Upper lobe of left lung (tissue), 6 donors: ENCODE results near the gene CDH13. TPM values are rescaled to one million over a fixed set of nuclear protein-coding genes. Genes with fewer than 3 reads are reported as not detected.
A peak's percentile ranks its signal among the peaks of the same experiment; 100 is the strongest.

Experiments
- ATAC-seq, 2 donors: fragments of 200-7000 bp; cut with Tn5 transposase; one replicate each; pipeline ENCODE4 v1.9.1; 2022; ENCODE audit warnings: mild to moderate bottlenecking in 2 of 2, moderate library complexity in 2 of 2; ENCODE audit not compliant: low FRiP score in 2 of 2
- DNase-seq, 2 donors: peaks; one replicate each; pipeline ENCODE4 v3.0.0-alpha.2; 2019 to 2020
- H3K27ac ChIP-seq, 4 donors: fragments of 200-600 bp; sonication (generic); one replicate each; pipeline ENCODE4 v1.5.1; 2016 to 2019
- H3K27me3 ChIP-seq, 4 donors: fragments of 200-600 bp; sonication (generic); one replicate each; pipeline ENCODE4 v1.5.1; 2017 to 2019
- H3K36me3 ChIP-seq, 4 donors: fragments of 200-600 bp; sonication (generic); one replicate each; pipeline ENCODE4 v1.5.1; 2016 to 2019
- H3K4me1 ChIP-seq, 4 donors: fragments of 200-600 bp; sonication (generic); one replicate each; pipeline ENCODE4 v1.5.1; 2018 to 2019
- H3K4me3 ChIP-seq, 4 donors: fragments of 200-600 bp; sonication (generic); one replicate each; pipeline ENCODE4 v1.5.1; 2017 to 2019; ENCODE audit warnings: mild to moderate bottlenecking in 2 of 4, moderate library complexity in 1 of 4
- H3K9me3 ChIP-seq, 4 donors: fragments of 200-600 bp; sonication (generic); one replicate each; pipeline ENCODE4 v1.5.1; 2018 to 2019
- EP300 ChIP-seq, 4 donors: sonication (generic); formaldehyde crosslinking; IDR thresholded peaks; one replicate each; pipeline ENCODE4 v1.5.1; 2017; ENCODE audit warnings: antibody characterized with exemption in 4 of 4, control low read depth in 2 of 4
- POLR2A ChIP-seq, 4 donors: fragments of 450-650 bp; IDR thresholded peaks; one replicate each; pipeline ENCODE4 v1.5.1; 2016 to 2017; ENCODE audit warnings: antibody characterized with exemption in 4 of 4, mild to moderate bottlenecking in 2 of 4
- POLR2AphosphoS5 ChIP-seq, 2 donors: sonication (generic); formaldehyde crosslinking; IDR thresholded peaks; one replicate each; pipeline ENCODE4 v1.5.1; 2017; ENCODE audit warnings: antibody characterized with exemption in 2 of 2
- WGBS, 2 donors: methylation state at CpG; one replicate each; pipeline ENCODE4 v1.1.5; 2017 to 2018; 5-methylcytosine and 5-hydroxymethylcytosine counted together
- total RNA-seq, 6 donors: library from RNA; depleted of rRNA in 4 of 6; stranded (reverse); fragments of >200 nt in 4 of 6; gene quantifications; one replicate each; pipeline versions ENCODE4 v1.1.0 to v1.2.1, GENCODE V29; 2016 to 2021
- TF ChIP-seq, protein P1 (sequence below), 6 experiments: fragments of 450-650 bp in 4 of 6; fragments of 200-600 bp in 2 of 6; sonication (generic) in 2 of 6; IDR thresholded peaks; one replicate each; pipeline ENCODE4 v1.5.1; 2016 to 2019; ENCODE audit warnings: antibody characterized with exemption in 6 of 6
- donor health status: DM: no; HTN: no; CAD: no; lungs with moderate emphysema.
- donor health status: DM: no; HTN: yes; CAD: no; lungs with severe emphysema.

CDH13 gene
- total RNA-seq, 6 donors from 2014 or later = 11.3 to 39.8 (median 19.9) TPM

- H3K27ac ChIP-seq = no peak overlapping the region
- H3K9me3 ChIP-seq = peaks cover 0 to 13% (median 1%) of the 10 kb centered on the region in 4 donors
- TF ChIP-seq EP300 (IDR thresholded peaks at IDR 0.05) (no peak), POLR2A (IDR thresholded peaks at IDR 0.05) (no peak), POLR2AphosphoS5 (IDR thresholded peaks at IDR 0.05) (no peak)
- TF ChIP-seq, protein P1, sequence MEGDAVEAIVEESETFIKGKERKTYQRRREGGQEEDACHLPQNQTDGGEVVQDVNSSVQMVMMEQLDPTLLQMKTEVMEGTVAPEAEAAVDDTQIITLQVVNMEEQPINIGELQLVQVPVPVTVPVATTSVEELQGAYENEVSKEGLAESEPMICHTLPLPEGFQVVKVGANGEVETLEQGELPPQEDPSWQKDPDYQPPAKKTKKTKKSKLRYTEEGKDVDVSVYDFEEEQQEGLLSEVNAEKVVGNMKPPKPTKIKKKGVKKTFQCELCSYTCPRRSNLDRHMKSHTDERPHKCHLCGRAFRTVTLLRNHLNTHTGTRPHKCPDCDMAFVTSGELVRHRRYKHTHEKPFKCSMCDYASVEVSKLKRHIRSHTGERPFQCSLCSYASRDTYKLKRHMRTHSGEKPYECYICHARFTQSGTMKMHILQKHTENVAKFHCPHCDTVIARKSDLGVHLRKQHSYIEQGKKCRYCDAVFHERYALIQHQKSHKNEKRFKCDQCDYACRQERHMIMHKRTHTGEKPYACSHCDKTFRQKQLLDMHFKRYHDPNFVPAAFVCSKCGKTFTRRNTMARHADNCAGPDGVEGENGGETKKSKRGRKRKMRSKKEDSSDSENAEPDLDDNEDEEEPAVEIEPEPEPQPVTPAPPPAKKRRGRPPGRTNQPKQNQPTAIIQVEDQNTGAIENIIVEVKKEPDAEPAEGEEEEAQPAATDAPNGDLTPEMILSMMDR (IDR thresholded peaks at IDR 0.05) = no peak
- H3K27me3 ChIP-seq = no peaks in the 10 kb centered on the region
- H3K36me3 ChIP-seq = no peaks in the 10 kb centered on the region
- DNase-seq (no peak), ATAC-seq (no peak)
- H3K4me1 ChIP-seq = no peaks in the 10 kb centered on the region
- H3K4me3 ChIP-seq = no peak overlapping the region
- 70 to 82% methylated on average over 11 of the region's 11 CpGs for WGBS, 2 donors
These were observed 1111.1 kb downstream of the CDH13 start for GRCh38 chr16:83737729-83738354.

GRCh38 chr16:83738923-83739503, 1112.2 kb downstream of the CDH13 start:
- H3K27me3 ChIP-seq = no peaks in the 10 kb centered on the region
- ATAC-seq (no peak), DNase-seq (no peak)
- H3K36me3 ChIP-seq = no peaks in the 10 kb centered on the region
- TF ChIP-seq POLR2A (IDR thresholded peaks at IDR 0.05) (no peak), EP300 (IDR thresholded peaks at IDR 0.05) (no peak), POLR2AphosphoS5 (IDR thresholded peaks at IDR 0.05) (no peak)
- TF ChIP-seq, protein P1 (IDR thresholded peaks at IDR 0.05) = no peak
- WGBS, 2 donors = 86 to 90% methylated on average over 7 of the region's 7 CpGs
- H3K9me3 ChIP-seq = peaks cover 0 to 9% (median 1%) of the 10 kb centered on the region in 4 donors
- H3K4me3 ChIP-seq = no peak overlapping the region
- no peaks in the 10 kb centered on the region for H3K4me1 ChIP-seq
- no peak overlapping the region for H3K27ac ChIP-seq

DNA sequence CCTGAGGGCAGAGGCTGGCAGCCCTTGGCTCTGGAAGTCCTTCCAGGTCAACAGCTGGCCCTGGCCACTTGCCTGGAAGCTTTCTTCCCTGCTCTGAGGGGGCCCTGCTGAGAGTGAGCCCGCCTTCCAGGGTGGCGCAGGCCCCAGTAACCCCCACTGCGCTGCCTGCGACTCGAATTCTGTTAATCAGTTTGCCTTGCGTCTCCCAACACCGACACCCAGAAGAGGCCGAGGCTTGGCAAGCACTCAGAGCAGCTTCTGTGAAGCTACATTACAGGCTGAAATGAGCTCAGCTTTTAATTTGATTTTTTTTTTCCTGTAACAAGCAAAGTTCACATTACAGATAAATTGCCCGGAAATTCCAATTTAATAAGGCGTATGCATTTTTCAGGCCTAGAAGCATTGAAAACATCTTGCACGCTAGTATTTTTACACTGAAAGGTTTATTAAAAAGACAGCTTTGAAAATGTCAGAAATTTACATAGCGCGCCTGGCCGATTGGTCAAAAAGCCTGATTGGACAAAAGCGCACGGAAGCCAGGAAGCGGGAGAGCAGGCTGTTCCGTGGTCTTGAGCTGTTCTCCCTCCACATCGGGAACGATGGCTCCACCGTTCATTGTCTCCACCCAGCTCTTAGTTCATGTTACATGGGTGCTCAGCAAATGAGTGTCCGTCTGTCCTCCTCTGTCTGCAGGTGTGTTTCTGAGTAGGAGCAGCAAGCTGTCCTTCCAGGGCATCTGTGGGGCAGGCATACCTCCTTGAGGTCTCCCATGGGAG, 1115.5 kb downstream of the CDH13 start:
- H3K27ac ChIP-seq = no peak overlapping the region
- H3K4me1 ChIP-seq = no peaks in the 10 kb centered on the region
- peak in 1 of 2 donors; percentile 32 for DNase-seq
- ATAC-seq = no peak
- no peaks in the 10 kb centered on the region for H3K9me3 ChIP-seq
- 88 to 91% methylated on average over 20 to 22 of the region's 22 CpGs for WGBS, 2 donors
- no peak overlapping the region for H3K4me3 ChIP-seq
- TF ChIP-seq POLR2A (IDR thresholded peaks at IDR 0.05) (no peak), EP300 (IDR thresholded peaks at IDR 0.05) (no peak), POLR2AphosphoS5 (IDR thresholded peaks at IDR 0.05) (no peak)
- TF ChIP-seq, protein P1 (IDR thresholded peaks at IDR 0.05) = no peak
- H3K27me3 ChIP-seq = no peaks in the 10 kb centered on the region
- H3K36me3 ChIP-seq = no peaks in the 10 kb centered on the region

DNA sequence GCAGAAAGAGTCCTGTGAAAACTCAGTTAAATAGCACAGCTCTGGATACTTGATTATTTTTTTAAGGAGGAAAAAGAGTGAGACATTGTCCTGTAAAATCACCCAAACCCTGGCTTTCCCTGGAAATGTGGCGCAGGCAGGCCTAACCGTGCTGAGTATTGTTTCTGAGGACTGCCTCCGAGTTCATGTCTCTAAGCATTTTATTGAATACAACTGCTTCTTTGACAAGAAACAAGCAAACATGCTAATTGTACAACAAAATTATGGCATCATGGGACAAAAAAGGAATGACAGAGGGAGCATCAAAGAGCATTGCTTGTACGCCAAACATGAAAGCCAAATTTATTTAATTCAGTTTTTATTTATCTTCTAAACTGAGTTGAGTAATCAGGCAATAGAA, 1116.5 kb downstream of the CDH13 start:
- no peaks in the 10 kb centered on the region for H3K36me3 ChIP-seq
- 91 to 93% methylated on average over 4 of the region's 4 CpGs for WGBS, 2 donors
- DNase-seq (no peak), ATAC-seq (no peak)
- H3K27ac ChIP-seq = no peak overlapping the region
- H3K27me3 ChIP-seq = no peaks in the 10 kb centered on the region
- no peaks in the 10 kb centered on the region for H3K4me1 ChIP-seq
- TF ChIP-seq POLR2A (IDR thresholded peaks at IDR 0.05) (no peak), POLR2AphosphoS5 (IDR thresholded peaks at IDR 0.05) (no peak), EP300 (IDR thresholded peaks at IDR 0.05) (no peak)
- TF ChIP-seq, protein P1 (IDR thresholded peaks at IDR 0.05) = no peak
- H3K4me3 ChIP-seq = no peak overlapping the region
- H3K9me3 ChIP-seq = no peaks in the 10 kb centered on the region
